Measurements from ENCODE around the gene GLB1L2.
"Not testable (repeated sequence)": the region's sequence is repeated elsewhere in the genome, so short reads cannot be mapped to it uniquely, and the experiment has no call there.

The GLB1L2 gene

DNA sequence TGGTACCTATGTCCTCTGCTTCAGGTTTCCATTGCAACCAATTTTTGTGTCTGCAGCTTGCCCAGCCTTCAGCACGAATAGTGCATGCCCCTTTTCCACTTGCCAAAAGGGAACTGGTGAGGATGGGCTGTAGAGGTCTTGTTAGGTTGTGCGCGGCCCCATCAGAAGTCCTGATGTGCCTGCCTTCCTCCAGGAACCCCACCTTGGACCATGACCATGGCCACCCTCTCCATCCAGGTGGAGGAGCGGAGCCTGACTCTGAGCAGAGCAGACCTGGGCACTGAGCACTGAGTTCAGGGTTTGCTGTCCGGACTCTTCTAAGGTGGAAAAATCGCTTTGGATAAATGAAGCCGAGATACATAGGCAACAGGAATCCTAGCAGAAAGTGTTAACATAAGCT, 6.9 kb downstream of the GLB1L2 start:
- DNase-seq (ENCODE audit: low read depth, low spot score), result no peak
- Histone ChIP-seq H3K36me3 (ENCODE audit: control insufficient read depth, insufficient read depth, low read length) (no peaks in the 10 kb centered on the region), H3K27ac (ENCODE audit: low read length) (no peak overlapping the region), H3K4me3 (ENCODE audit: low read length) (no peak overlapping the region), H3K4me1 (ENCODE audit: control insufficient read depth, insufficient read depth, low read length) (no peaks in the 10 kb centered on the region), H3K9me3 (ENCODE audit: control insufficient read depth, insufficient read depth, low read length) (no peaks in the 10 kb centered on the region), H3K27me3 (ENCODE audit: control insufficient read depth, insufficient read depth, low read length) (no peaks in the 10 kb centered on the region)
- WGBS (ENCODE audit: insufficient coverage, insufficient read length), result no CpG with 5 or more reads among the region's 7 CpGs

DNA sequence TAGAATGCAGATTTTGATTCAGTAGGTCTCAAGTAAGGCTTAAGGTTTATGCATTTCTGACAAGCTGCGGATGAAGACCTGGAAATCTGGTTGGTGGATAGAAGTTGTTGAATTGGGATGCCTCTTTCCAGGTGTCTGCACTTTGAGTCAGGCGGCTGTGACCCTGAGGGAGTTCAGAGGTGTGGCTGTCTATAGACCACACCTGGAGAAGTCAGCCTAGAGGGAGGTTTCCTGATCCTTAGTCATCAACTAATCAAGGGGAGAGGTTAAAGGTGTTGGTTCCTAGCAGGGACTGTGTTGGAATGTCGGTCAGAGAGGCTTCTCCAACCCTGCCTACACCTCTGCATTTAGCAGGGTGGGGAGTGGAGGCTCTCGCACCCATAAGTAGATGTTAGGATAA, 8.0 kb downstream of the GLB1L2 start:
- Histone ChIP-seq H3K27ac (ENCODE audit: low read length) (no peak overlapping the region), H3K4me1 (ENCODE audit: control insufficient read depth, insufficient read depth, low read length) (no peaks in the 10 kb centered on the region), H3K27me3 (ENCODE audit: control insufficient read depth, insufficient read depth, low read length) (no peaks in the 10 kb centered on the region), H3K36me3 (ENCODE audit: control insufficient read depth, insufficient read depth, low read length) (no peaks in the 10 kb centered on the region), H3K9me3 (ENCODE audit: control insufficient read depth, insufficient read depth, low read length) (no peaks in the 10 kb centered on the region), H3K4me3 (ENCODE audit: low read length) (no peak overlapping the region)
- no CpG with 5 or more reads among the region's 4 CpGs for WGBS (ENCODE audit: insufficient coverage, insufficient read length)
- no peak for DNase-seq (ENCODE audit: low read depth, low spot score)

DNA sequence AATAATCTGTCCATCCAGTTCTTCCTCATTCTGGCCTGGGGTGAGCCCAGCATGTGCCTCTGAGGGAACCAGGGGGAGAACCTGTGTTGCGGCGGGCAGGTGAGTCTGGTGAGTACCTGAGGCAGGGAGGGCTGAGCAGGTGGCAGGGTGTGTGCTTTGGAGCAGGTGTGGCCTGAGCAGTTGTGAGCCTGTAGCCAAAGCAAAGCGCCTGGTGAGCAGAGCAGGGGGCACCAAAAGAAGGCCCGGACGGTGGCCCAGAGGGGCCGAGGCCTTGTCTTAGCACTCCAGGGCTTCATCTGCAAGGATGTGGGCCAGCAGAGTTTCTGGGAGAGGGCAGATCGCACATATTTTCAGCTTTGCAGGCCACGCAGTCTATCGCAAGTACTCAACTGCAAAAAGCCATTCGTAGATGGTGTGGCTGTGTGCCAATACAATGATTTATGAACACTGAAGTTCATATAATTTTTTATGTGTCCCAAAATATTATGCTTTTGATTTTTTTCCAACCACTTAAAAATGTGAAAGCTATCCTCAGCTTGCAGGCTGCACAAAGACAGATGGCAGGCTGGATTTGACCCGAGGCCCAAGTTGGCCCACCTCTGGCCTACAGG, 8.7 kb downstream of the GLB1L2 start:
- Histone ChIP-seq H3K4me3 (ENCODE audit: low read length) (no peak overlapping the region), H3K4me1 (ENCODE audit: control insufficient read depth, insufficient read depth, low read length) (no peaks in the 10 kb centered on the region), H3K27me3 (ENCODE audit: control insufficient read depth, insufficient read depth, low read length) (no peaks in the 10 kb centered on the region), H3K9me3 (ENCODE audit: control insufficient read depth, insufficient read depth, low read length) (no peaks in the 10 kb centered on the region), H3K36me3 (ENCODE audit: control insufficient read depth, insufficient read depth, low read length) (no peaks in the 10 kb centered on the region), H3K27ac (ENCODE audit: low read length) (no peak overlapping the region)
- no peak for DNase-seq (ENCODE audit: low read depth, low spot score)
- no CpG with 5 or more reads among the region's 11 CpGs for WGBS (ENCODE audit: insufficient coverage, insufficient read length)

DNA sequence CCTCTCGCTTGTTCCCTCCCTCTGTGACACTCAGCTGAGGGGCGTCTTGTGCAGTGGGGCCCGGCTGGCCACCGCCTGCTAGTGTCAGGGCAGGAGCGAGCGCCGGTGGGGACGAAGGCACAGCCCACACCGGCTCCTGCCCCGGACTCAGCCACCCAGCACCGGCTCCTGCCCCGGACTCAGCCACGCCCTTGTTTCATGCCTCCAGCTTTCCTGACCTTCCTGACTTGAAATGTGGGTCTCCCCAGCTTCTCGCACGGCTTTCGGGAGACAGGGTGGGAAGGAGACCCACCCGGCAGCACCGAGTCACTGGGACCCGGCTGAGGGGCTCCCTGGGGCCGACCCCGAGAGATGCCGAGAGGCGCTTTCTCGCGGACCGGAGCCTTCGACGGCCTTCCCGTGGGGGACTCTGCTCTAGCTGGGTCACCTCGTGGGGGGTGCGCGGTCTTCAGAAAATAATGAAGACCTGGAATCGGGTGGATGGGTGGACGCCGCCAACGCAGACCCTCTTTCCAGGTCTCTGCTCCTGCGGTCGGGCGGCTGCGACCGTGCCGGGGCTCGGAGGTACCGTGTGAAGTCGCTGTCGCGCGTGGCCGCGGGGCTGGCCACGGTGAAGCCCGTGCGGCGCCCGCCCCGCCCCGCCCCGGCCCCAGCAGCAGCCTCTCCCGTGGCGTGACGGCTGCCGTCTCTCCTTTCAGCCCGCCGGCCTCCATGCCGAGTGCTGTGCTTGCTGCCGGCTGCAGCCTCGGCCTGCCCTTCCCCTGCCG, 10.2 kb downstream of the GLB1L2 start:
- no CpG with 5 or more reads among the region's 68 CpGs for WGBS (ENCODE audit: insufficient coverage, insufficient read length)
- H3K4me3 ChIP-seq (ENCODE audit: low read length), result no peak overlapping the region

DNA sequence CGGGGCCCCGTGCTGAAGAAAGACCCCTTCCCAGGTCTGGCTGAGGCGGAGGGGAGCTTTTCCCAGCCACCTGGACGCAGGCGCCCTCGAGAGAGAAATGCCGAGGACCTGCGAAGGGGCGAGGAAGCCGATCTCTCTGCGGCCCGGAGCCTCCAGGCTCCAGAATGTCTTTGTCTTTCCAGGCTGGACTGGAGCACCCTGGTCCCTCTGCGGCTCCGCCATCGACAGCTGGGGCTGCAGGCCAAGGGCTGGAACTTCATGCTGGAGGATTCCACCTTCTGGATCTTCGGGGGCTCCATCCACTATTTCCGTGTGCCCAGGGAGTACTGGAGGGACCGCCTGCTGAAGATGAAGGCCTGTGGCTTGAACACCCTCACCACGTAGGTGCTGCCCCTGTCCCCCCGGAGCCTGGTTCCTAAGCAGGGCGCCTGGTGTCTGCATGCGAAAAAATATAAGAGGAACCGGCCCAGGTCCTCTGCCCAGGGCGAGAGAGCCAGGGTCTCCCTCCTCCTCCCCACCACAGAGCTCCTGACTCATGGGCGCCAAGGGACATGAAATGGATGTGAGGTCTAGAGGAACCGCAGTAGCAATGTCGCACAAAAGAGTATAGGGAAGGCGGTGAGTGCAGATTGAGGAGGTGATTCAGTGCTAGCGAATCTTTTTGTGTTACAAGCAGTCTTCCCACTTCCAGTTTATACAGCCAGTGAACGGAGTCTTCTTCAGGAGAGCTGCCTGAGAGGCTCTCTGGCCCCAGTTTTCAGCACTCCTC, 11.0 kb downstream of the GLB1L2 start:
- Histone ChIP-seq H3K27me3 (ENCODE audit: control insufficient read depth, insufficient read depth, low read length) (no peaks in the 10 kb centered on the region), H3K27ac (ENCODE audit: low read length) (no peak overlapping the region), H3K4me1 (ENCODE audit: control insufficient read depth, insufficient read depth, low read length) (no peaks in the 10 kb centered on the region), H3K9me3 (ENCODE audit: control insufficient read depth, insufficient read depth, low read length) (no peaks in the 10 kb centered on the region), H3K4me3 (ENCODE audit: low read length) (no peak overlapping the region), H3K36me3 (ENCODE audit: control insufficient read depth, insufficient read depth, low read length) (no peaks in the 10 kb centered on the region)
- DNase-seq (ENCODE audit: low read depth, low spot score), result no peak
- WGBS (ENCODE audit: insufficient coverage, insufficient read length), result no CpG with 5 or more reads among the region's 30 CpGs

More for the DNA sequence above, 10.2 kb downstream of the GLB1L2 start:
- H3K27ac ChIP-seq (ENCODE audit: low read length), result no peak overlapping the region
- H3K4me1 ChIP-seq (ENCODE audit: control insufficient read depth, insufficient read depth, low read length), result no peaks in the 10 kb centered on the region
- H3K9me3 ChIP-seq (ENCODE audit: control insufficient read depth, insufficient read depth, low read length), result no peaks in the 10 kb centered on the region
- H3K36me3 ChIP-seq (ENCODE audit: control insufficient read depth, insufficient read depth, low read length), result no peaks in the 10 kb centered on the region
- no peak for DNase-seq (ENCODE audit: low read depth, low spot score)
- no peaks in the 10 kb centered on the region for H3K27me3 ChIP-seq (ENCODE audit: control insufficient read depth, insufficient read depth, low read length)

DNA sequence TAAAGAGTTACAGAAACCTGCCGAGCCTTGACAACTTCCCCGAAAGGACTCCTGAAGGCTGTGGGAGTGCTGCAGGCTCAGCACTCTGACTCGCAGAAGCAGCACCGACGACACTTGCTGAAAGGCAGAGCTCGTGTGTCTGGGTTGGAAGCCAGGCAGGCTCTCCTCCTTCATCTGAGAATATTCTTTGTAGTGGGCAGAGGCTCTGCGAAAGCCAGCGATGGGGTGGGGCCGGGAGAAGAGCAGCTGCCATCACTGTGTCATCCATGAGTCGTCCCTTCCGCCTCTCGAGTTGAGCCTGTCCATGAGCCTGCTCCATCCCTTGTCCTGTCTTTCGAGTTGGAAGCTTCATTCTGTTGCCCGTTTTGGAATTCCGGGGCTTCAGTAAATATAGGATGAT, 11.9 kb downstream of the GLB1L2 start:
- DNase-seq (ENCODE audit: low read depth, low spot score), result no peak
- H3K4me1 ChIP-seq (ENCODE audit: control insufficient read depth, insufficient read depth, low read length), result no peaks in the 10 kb centered on the region
- no peak overlapping the region for H3K4me3 ChIP-seq (ENCODE audit: low read length)
- WGBS (ENCODE audit: insufficient coverage, insufficient read length), result no CpG with 5 or more reads among the region's 15 CpGs
- no peaks in the 10 kb centered on the region for H3K27me3 ChIP-seq (ENCODE audit: control insufficient read depth, insufficient read depth, low read length)
- no peak overlapping the region for H3K27ac ChIP-seq (ENCODE audit: low read length)
- no peaks in the 10 kb centered on the region for H3K9me3 ChIP-seq (ENCODE audit: control insufficient read depth, insufficient read depth, low read length)
- H3K36me3 ChIP-seq (ENCODE audit: control insufficient read depth, insufficient read depth, low read length), result no peaks in the 10 kb centered on the region

DNA sequence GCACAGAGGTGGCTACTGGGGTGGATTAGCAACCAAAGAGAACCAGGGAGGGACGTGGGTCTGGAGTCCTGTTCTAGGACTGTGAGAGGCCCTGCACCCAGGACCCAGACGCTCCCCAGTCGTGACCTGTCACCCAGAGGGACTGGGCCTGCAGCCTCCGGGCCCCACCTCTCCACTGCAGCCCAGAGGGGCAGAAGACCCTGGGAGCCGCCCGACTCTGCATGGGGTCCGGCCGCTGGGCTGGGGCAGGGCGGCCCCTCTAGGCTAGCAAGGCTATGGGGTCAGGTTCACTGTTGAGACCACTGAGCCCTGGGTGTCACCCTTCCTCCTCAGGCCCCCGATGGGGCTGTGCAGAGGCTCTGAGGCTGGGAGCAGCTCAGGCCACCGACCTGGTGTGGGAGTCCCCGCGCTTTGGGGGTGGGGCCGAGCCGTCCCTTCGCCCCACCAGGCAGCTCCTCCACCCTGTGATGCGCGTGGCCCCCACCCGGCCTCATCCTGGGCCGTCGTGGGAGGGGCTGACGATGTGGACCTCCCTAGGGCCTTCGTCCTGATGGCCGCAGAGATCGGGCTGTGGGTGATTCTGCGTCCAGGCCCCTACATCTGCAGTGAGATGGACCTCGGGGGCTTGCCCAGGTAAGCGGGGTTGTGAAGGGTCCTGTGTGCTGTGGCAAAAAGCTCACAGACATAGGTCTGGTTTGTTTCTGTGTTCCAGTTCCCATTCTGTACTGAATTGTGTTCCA, 12.9 kb downstream of the GLB1L2 start:
- not testable (repeated sequence) for H3K4me3 ChIP-seq (ENCODE audit: low read length); DNase-seq (ENCODE audit: low read depth, low spot score); H3K9me3 ChIP-seq (ENCODE audit: control insufficient read depth, insufficient read depth, low read length); H3K27me3 ChIP-seq (ENCODE audit: control insufficient read depth, insufficient read depth, low read length); H3K36me3 ChIP-seq (ENCODE audit: control insufficient read depth, insufficient read depth, low read length); H3K27ac ChIP-seq (ENCODE audit: low read length); H3K4me1 ChIP-seq (ENCODE audit: control insufficient read depth, insufficient read depth, low read length)
- no CpG with 5 or more reads among the region's 28 CpGs for WGBS (ENCODE audit: insufficient coverage, insufficient read length)

DNA sequence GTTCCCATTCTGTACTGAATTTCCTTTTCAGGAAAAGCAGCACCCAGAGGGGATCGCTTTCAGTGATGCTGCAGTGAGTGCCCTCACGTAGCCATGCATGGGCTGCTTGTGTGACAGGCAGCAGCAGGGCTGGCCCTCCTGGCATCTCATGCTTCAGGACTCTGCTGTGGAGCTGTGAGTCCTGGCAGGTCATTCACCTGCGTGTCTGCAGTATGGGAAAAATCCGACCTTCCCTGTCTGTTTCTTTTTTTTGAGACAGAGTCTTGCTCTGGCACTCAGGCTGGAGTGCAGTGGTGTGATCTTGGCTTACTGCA, 13.4 kb downstream of the GLB1L2 start:
- no peak overlapping the region for H3K27ac ChIP-seq (ENCODE audit: low read length)
- H3K27me3 ChIP-seq (ENCODE audit: control insufficient read depth, insufficient read depth, low read length), result no peaks in the 10 kb centered on the region
- no peaks in the 10 kb centered on the region for H3K36me3 ChIP-seq (ENCODE audit: control insufficient read depth, insufficient read depth, low read length)
- WGBS (ENCODE audit: insufficient coverage, insufficient read length), result no CpG with 5 or more reads among the region's 4 CpGs
- peaks cover 2% of the 10 kb centered on the region; the same call in 1 of the 2 replicates for H3K4me1 ChIP-seq (ENCODE audit: control insufficient read depth, insufficient read depth, low read length)
- H3K9me3 ChIP-seq (ENCODE audit: control insufficient read depth, insufficient read depth, low read length), result no peaks in the 10 kb centered on the region
- H3K4me3 ChIP-seq (ENCODE audit: low read length), result no peak overlapping the region; the same call in 1 of the 2 replicates
- no peak for DNase-seq (ENCODE audit: low read depth, low spot score)

DNA sequence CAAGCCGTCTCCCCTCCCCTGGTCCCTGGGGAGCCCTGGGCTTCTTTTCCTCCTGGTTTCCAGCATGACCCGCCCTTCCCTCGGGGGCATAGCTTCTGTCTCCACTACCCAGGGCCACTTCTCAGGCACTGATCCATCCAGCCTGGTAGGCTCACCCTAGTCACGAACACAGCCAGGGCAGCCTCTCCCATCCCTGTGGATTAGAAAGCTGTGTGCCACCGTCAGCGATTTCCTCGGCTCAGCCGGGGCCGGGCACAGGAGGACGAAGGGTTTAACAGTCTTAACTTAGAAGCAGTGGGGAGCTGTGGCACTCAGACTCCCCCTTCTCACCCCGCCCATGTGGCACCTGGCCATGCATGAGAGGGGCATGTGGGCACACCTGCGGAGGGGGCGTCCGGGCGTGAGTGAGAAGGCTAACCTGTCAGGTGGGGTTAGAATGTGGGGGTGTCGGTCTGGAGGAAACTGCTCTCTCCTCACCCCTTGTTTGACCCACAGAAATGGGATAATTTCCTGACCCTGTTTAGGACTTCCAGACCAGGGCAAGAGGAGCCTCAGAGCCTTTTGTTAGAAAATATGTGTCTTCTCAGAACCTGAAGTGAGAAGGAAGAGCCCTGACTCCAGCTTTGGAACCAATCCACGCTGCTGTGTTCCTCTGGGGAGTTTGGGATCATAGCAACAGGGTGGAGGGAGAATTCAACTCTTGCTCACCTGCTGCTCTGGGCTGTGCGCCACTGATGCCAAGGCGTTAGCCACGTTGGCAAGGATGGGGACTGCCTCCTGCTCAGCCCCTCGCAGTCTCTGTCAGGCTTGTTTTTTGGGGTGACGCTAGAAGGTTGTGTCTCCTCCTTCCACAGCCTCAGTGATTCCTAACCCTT, 14.6 kb downstream of the GLB1L2 start:
- no CpG with 5 or more reads among the region's 22 CpGs for WGBS (ENCODE audit: insufficient coverage, insufficient read length)
- H3K36me3 ChIP-seq (ENCODE audit: control insufficient read depth, insufficient read depth, low read length), result no peaks in the 10 kb centered on the region
- H3K4me1 ChIP-seq (ENCODE audit: control insufficient read depth, insufficient read depth, low read length), result peaks cover 2% of the 10 kb centered on the region; the same call in 1 of the 2 replicates
- H3K27ac ChIP-seq (ENCODE audit: low read length), result no peak overlapping the region
- H3K27me3 ChIP-seq (ENCODE audit: control insufficient read depth, insufficient read depth, low read length), result no peaks in the 10 kb centered on the region
- H3K4me3 ChIP-seq (ENCODE audit: low read length), result no peak overlapping the region
- no peak for DNase-seq (ENCODE audit: low read depth, low spot score)
- no peaks in the 10 kb centered on the region for H3K9me3 ChIP-seq (ENCODE audit: control insufficient read depth, insufficient read depth, low read length)
